Mesothelial cell of epicardium (in vitro differentiated cells): ENCODE measurements around the gene ASPDH. TPM values are rescaled to one million over a fixed set of nuclear protein-coding genes. Genes with fewer than 3 reads are reported as not detected.

ENCODE experiments used
- DNase-seq, 2 experiments: peaks; one replicate each; pipeline ENCODE4 v3.0.0; 2021; ENCODE audit warnings: low spot score in 2 of 2; ENCODE audit not compliant: unreplicated experiment in 2 of 2
- H3K27ac Mint-ChIP-seq: 2 replicates; pipeline ENCODE4 v1.8.0; 2021; ENCODE audit warnings: mixed read lengths
- H3K27me3 Mint-ChIP-seq: 2 replicates; pipeline ENCODE4 v1.8.0; 2021; ENCODE audit warnings: low read depth, mixed read lengths
- H3K36me3 Mint-ChIP-seq: 2 replicates; pipeline ENCODE4 v1.8.0; 2021; ENCODE audit warnings: mixed read lengths
- H3K4me1 Mint-ChIP-seq: 2 replicates; pipeline ENCODE4 v1.8.0; 2021; ENCODE audit warnings: mixed read lengths
- H3K4me3 Mint-ChIP-seq: 2 replicates; pipeline ENCODE4 v1.8.0; 2021; ENCODE audit warnings: mild to moderate bottlenecking, moderate library complexity, mixed read lengths
- H3K9me3 Mint-ChIP-seq: 2 replicates; pipeline ENCODE4 v1.8.0; 2021; ENCODE audit warnings: mixed read lengths
- CTCF ChIP-seq: fragments of 200-600 bp; sonication (generic); IDR thresholded peaks from one replicate; pipeline ENCODE4 v1.5.0; 2021; ENCODE audit warnings: antibody characterized with exemption; ENCODE audit not compliant: unreplicated experiment
- total RNA-seq: library from RNA; stranded (reverse); gene quantifications from 3 replicates; pipeline ENCODE4 v1.2.1, GENCODE V29; 2021

ASPDH gene
- total RNA-seq, 1 donor from 2014 or later: not detected

- Mint-ChIP-seq H3K4me1 (peaks cover 5% of the 10 kb centered on the region), H3K4me3 (no peak overlapping the region), H3K9me3 (no peaks in the 10 kb centered on the region), H3K36me3 (no peaks in the 10 kb centered on the region), H3K27me3 (peaks cover 43% of the 10 kb centered on the region), H3K27ac (no peak overlapping the region)
- DNase-seq: no peak
- TF ChIP-seq CTCF: no peak
These were observed 33.0 kb upstream of the ASPDH start for GRCh38 chr19:50546527-50547221.

- H3K9me3 Mint-ChIP-seq: no peaks in the 10 kb centered on the region
- no peak for TF ChIP-seq CTCF
- no peak for DNase-seq
- H3K4me1 Mint-ChIP-seq: no peaks in the 10 kb centered on the region
- peaks cover 18% of the 10 kb centered on the region for H3K27me3 Mint-ChIP-seq
- no peak overlapping the region for H3K27ac Mint-ChIP-seq
- H3K4me3 Mint-ChIP-seq: no peak overlapping the region
- no peaks in the 10 kb centered on the region for H3K36me3 Mint-ChIP-seq
These were observed 29.2 kb upstream of the ASPDH start for GRCh38 chr19:50542943-50543342.

- H3K27me3 Mint-ChIP-seq: peaks cover 2% of the 10 kb centered on the region
These were observed 24.1 kb upstream of the ASPDH start for GRCh38 chr19:50537769-50538230.

GRCh38 chr19:50537306-50537685 lies 23.6 kb upstream of the ASPDH start:
- Mint-ChIP-seq H3K36me3 (peaks cover 12% of the 10 kb centered on the region), H3K27me3 (peaks cover 3% of the 10 kb centered on the region), H3K27ac (no peak overlapping the region), H3K9me3 (peaks cover 18% of the 10 kb centered on the region), H3K4me3 (no peak overlapping the region), H3K4me1 (no peaks in the 10 kb centered on the region)
- no peak for TF ChIP-seq CTCF
- DNase-seq: no peak

More at GRCh38 chr19:50537769-50538230, 24.1 kb upstream of the ASPDH start:
- DNase-seq: peak; percentile 65 to 84
- peak; percentile 54 for TF ChIP-seq CTCF
- peaks cover 13% of the 10 kb centered on the region for H3K9me3 Mint-ChIP-seq
- peaks cover 8% of the 10 kb centered on the region for H3K36me3 Mint-ChIP-seq
- no peak overlapping the region for H3K27ac Mint-ChIP-seq
- no peak overlapping the region for H3K4me3 Mint-ChIP-seq
- H3K4me1 Mint-ChIP-seq: no peaks in the 10 kb centered on the region

GRCh38 chr19:50536662-50537305 lies 23.1 kb upstream of the ASPDH start:
- Mint-ChIP-seq H3K27ac (no peak overlapping the region), H3K4me1 (no peaks in the 10 kb centered on the region), H3K36me3 (peaks cover 14% of the 10 kb centered on the region), H3K4me3 (no peak overlapping the region), H3K9me3 (peaks cover 20% of the 10 kb centered on the region), H3K27me3 (peaks cover 5% of the 10 kb centered on the region)
- no peak for DNase-seq
- no peak for TF ChIP-seq CTCF
